Astrocyte (in vitro differentiated cells and primary cell): Measurements from ENCODE around the gene DBT.

Experiments used
- EZH2 ChIP-seq: IDR thresholded peaks from 2 replicates; pipeline ENCODE4 v1.6.1; 2012; ENCODE audit warnings: mild to moderate bottlenecking, low read length, inconsistent platforms; ENCODE audit not compliant: insufficient read depth
- TF ChIP-seq, protein P1 (sequence below): IDR thresholded peaks from 2 replicates; pipeline ENCODE4 v1.5.1; 2011; ENCODE audit warnings: low read depth, mild to moderate bottlenecking, inconsistent platforms, low read length, moderate library complexity; ENCODE audit not compliant: insufficient read depth

DNA sequence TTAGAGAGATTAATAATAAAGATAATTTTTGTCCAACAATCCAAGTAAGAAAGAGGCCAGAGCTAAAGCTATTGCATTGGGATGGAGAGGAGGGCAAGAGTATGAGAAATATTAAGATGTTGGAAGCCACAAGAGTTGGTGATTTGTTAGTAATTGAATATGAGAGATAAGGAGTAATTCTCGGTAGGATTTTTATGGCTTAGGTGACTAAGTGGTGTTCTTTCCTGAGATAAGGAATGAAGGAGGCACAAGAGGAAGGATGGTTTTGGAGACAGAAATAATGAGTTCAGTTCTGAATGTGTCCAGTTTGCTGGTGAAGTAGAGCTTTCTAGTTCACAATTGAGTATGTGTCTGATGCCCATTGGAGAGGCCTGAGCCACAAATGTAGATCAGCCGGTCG lies 107.3 kb downstream of the DBT start:
- TF ChIP-seq, protein P1, sequence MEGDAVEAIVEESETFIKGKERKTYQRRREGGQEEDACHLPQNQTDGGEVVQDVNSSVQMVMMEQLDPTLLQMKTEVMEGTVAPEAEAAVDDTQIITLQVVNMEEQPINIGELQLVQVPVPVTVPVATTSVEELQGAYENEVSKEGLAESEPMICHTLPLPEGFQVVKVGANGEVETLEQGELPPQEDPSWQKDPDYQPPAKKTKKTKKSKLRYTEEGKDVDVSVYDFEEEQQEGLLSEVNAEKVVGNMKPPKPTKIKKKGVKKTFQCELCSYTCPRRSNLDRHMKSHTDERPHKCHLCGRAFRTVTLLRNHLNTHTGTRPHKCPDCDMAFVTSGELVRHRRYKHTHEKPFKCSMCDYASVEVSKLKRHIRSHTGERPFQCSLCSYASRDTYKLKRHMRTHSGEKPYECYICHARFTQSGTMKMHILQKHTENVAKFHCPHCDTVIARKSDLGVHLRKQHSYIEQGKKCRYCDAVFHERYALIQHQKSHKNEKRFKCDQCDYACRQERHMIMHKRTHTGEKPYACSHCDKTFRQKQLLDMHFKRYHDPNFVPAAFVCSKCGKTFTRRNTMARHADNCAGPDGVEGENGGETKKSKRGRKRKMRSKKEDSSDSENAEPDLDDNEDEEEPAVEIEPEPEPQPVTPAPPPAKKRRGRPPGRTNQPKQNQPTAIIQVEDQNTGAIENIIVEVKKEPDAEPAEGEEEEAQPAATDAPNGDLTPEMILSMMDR: no peak
- no peak for TF ChIP-seq EZH2
